Measurements from ENCODE around the gene LRRC59. TPM values are rescaled to one million over a fixed set of nuclear protein-coding genes. Genes with fewer than 3 reads are reported as not detected.

LRRC59 gene
- total RNA-seq, 1 experiment from 2014 or later: 106 TPM

DNA sequence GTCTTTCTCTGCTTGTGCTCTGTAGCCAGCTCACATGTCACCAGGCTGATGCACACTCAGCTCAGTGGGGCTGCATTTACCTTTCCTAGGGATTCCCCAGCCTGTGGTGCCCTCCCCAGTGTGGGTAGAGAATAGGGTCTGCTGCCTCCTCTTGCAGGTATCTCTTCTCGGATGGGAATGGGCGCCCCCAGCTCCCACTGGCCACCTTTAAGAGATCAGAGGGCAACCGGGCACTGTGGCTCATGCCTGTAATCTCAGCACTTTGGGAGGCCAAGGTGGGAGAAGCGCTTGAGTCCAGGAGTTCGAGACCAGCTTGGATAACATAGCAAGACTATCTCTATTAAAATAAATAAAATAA is 48.1 kb downstream of the LRRC59 start:
- H4K20me1 ChIP-seq (ENCODE audit: control insufficient read depth, insufficient read depth, insufficient read length): no peaks in the 10 kb centered on the region
- peak; percentile 21 for DNase-seq
- H2BK5ac ChIP-seq (ENCODE audit: insufficient read length, low read length): no peak overlapping the region
- no peak overlapping the region for H3K18ac ChIP-seq (ENCODE audit: insufficient read length, low read depth, low read length)
- H4K91ac ChIP-seq (ENCODE audit: insufficient read length, low read depth, low read length): no peak overlapping the region
- no peak overlapping the region; the same call in 1 of the 2 replicates for H3K14ac ChIP-seq (ENCODE audit: insufficient read depth, low read length)
- H3K4me2 ChIP-seq (ENCODE audit: insufficient read depth, insufficient read length, low read length): no peak overlapping the region
- no peak overlapping the region for H2BK15ac ChIP-seq (ENCODE audit: low read depth, low read length)
- no peak overlapping the region for H3K9ac ChIP-seq (ENCODE audit: extremely low read depth, insufficient read length, low read length)
- no peak overlapping the region for H3K4me3 Mint-ChIP-seq
- H3K4ac ChIP-seq (ENCODE audit: low read depth, low read length): no peak overlapping the region
- H4K5ac ChIP-seq (ENCODE audit: insufficient read length, low read depth, low read length): no peak overlapping the region
- H3K4me1 ChIP-seq (ENCODE audit: insufficient read depth, low read length): peaks cover 2% of the 10 kb centered on the region; the same call in 1 of the 2 replicates
- H2BK120ac ChIP-seq (ENCODE audit: low read depth, low read length, poor library complexity, severe bottlenecking): no peak overlapping the region
- no peaks in the 10 kb centered on the region for H3K9me3 ChIP-seq (ENCODE audit: control insufficient read depth, low read depth, low read length)
- TF ChIP-seq, protein P1, sequence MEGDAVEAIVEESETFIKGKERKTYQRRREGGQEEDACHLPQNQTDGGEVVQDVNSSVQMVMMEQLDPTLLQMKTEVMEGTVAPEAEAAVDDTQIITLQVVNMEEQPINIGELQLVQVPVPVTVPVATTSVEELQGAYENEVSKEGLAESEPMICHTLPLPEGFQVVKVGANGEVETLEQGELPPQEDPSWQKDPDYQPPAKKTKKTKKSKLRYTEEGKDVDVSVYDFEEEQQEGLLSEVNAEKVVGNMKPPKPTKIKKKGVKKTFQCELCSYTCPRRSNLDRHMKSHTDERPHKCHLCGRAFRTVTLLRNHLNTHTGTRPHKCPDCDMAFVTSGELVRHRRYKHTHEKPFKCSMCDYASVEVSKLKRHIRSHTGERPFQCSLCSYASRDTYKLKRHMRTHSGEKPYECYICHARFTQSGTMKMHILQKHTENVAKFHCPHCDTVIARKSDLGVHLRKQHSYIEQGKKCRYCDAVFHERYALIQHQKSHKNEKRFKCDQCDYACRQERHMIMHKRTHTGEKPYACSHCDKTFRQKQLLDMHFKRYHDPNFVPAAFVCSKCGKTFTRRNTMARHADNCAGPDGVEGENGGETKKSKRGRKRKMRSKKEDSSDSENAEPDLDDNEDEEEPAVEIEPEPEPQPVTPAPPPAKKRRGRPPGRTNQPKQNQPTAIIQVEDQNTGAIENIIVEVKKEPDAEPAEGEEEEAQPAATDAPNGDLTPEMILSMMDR (conservative IDR thresholded peaks at IDR 0.05): no peak
- no peak overlapping the region for H2AFZ ChIP-seq (ENCODE audit: low read length)
- H3K23ac ChIP-seq (ENCODE audit: insufficient read length, low read depth, low read length): no peak overlapping the region
- no peak overlapping the region for H2AK5ac ChIP-seq (ENCODE audit: insufficient read length, low read length)
- H3K23me2 ChIP-seq (ENCODE audit: insufficient read length, low read depth, low read length, poor library complexity, severe bottlenecking): peaks cover 9% of the 10 kb centered on the region
- no peak overlapping the region for H3K27ac ChIP-seq (ENCODE audit: insufficient read length, low read depth, low read length)
- H4K8ac ChIP-seq (replicated peaks; ENCODE audit: insufficient read length, low read depth, low read length): no peak overlapping the region
- H3K27ac Mint-ChIP-seq: no peak overlapping the region
- H3K79me2 ChIP-seq (ENCODE audit: insufficient read depth, low read length): no peaks in the 10 kb centered on the region
- no peak overlapping the region for H3K56ac ChIP-seq (ENCODE audit: insufficient read length, low read depth, low read length)
- H3K27me3 ChIP-seq (ENCODE audit: insufficient read depth, low read length): no peaks in the 10 kb centered on the region; the same call in 1 of the 2 replicates
- H3K36me3 Mint-ChIP-seq (ENCODE audit: insufficient read depth in 1 of 3, low read depth in 3 of 3): peaks cover 10 to 16% (median 14%) of the 10 kb centered on the region in 3 experiments; a peak in 6 of 7 replicates
- no peaks in the 10 kb centered on the region; a peak in 1 of 5 replicates for H3K9me3 Mint-ChIP-seq
- no peak overlapping the region for H3T11ph ChIP-seq (ENCODE audit: low read length)
- H3K79me1 ChIP-seq (ENCODE audit: insufficient read depth, low read depth, low read length, poor library complexity, severe bottlenecking): no peaks in the 10 kb centered on the region
- H3K4me1 Mint-ChIP-seq: peaks cover 27 to 30% of the 10 kb centered on the region in 2 experiments
- no peak overlapping the region for H2BK20ac ChIP-seq (ENCODE audit: low read depth, low read length, poor library complexity, severe bottlenecking)
- WGBS (ENCODE audit: extremely low coverage, insufficient read length, low lambda C conversion rate): no CpG with 5 or more reads among the region's 5 CpGs
- H2BK12ac ChIP-seq (ENCODE audit: insufficient read length, low read depth, low read length): no peak overlapping the region
- H3K27me3 Mint-ChIP-seq (ENCODE audit: low read depth): peaks cover 13% of the 10 kb centered on the region
